Measurements from ENCODE around the gene AGMO. TPM values are rescaled to one million over a fixed set of nuclear protein-coding genes. Genes with fewer than 3 reads are reported as not detected.

AGMO gene
- polyA plus RNA-seq, 1 donor from 2014 or later, result not detected

GRCh38 chr7:15557686-15558085 lies 4.1 kb downstream of the AGMO start:
- no peak for TF ChIP-seq REST (IDR thresholded peaks at IDR 0.05; ENCODE audit: borderline replicate concordance)
- no peak for TF ChIP-seq EZH2 (IDR thresholded peaks at IDR 0.05; ENCODE audit: borderline replicate concordance, insufficient read depth, low read length, poor library complexity, severe bottlenecking)
- TF ChIP-seq MXI1 (conservative IDR thresholded peaks at IDR 0.05; ENCODE audit: poor library complexity, severe bottlenecking), result no peak
- no peak for TF ChIP-seq POLR2AphosphoS5 (IDR thresholded peaks at IDR 0.05)
- no peak for TF ChIP-seq CTCF (IDR thresholded peaks at IDR 0.05; ENCODE audit: poor library complexity, severe bottlenecking)
- TF ChIP-seq TAF1 (IDR thresholded peaks at IDR 0.05; ENCODE audit: low read depth), result no peak
- Histone ChIP-seq H3K36me3 (ENCODE audit: insufficient read depth, low read length) (no peaks in the 10 kb centered on the region), H3K9me2 (ENCODE audit: insufficient read depth, low read length) (no peaks in the 10 kb centered on the region), H3K27ac (ENCODE audit: low read length) (no peak overlapping the region), H3K79me2 (replicated peaks; ENCODE audit: insufficient read depth, low read length) (no peaks in the 10 kb centered on the region), H3K27me3 (ENCODE audit: insufficient read depth, low read depth, low read length) (no peaks in the 10 kb centered on the region), H3K4me2 (ENCODE audit: low read length) (no peak overlapping the region), H3K4me3 (ENCODE audit: low read length) (no peak overlapping the region), H4K20me1 (ENCODE audit: insufficient read depth) (no peaks in the 10 kb centered on the region), H2AFZ (ENCODE audit: low read depth, low read length) (no peak overlapping the region), H3K9ac (ENCODE audit: low read length) (no peak overlapping the region), H3K9me3 (ENCODE audit: low read length) (peaks cover under 1% of the 10 kb centered on the region), H3F3A (ENCODE audit: insufficient read depth, low read length, poor library complexity, severe bottlenecking) (no peaks in the 10 kb centered on the region)

GRCh38 chr7:15557186-15557585 lies 4.6 kb downstream of the AGMO start:
- Histone ChIP-seq H3K9me3 (ENCODE audit: low read length) (no peaks in the 10 kb centered on the region), H3K9ac (ENCODE audit: low read length) (no peak overlapping the region), H3K79me2 (replicated peaks; ENCODE audit: insufficient read depth, low read length) (no peaks in the 10 kb centered on the region), H3K9me2 (ENCODE audit: insufficient read depth, low read length) (no peaks in the 10 kb centered on the region), H3K4me2 (ENCODE audit: low read length) (no peak overlapping the region), H2AFZ (ENCODE audit: low read depth, low read length) (no peak overlapping the region), H3F3A (ENCODE audit: insufficient read depth, low read length, poor library complexity, severe bottlenecking) (no peaks in the 10 kb centered on the region), H3K36me3 (ENCODE audit: insufficient read depth, low read length) (no peaks in the 10 kb centered on the region), H4K20me1 (ENCODE audit: insufficient read depth) (no peaks in the 10 kb centered on the region), H3K27ac (ENCODE audit: low read length) (no peak overlapping the region), H3K4me3 (ENCODE audit: low read length) (no peak overlapping the region), H3K27me3 (ENCODE audit: insufficient read depth, low read depth, low read length) (no peaks in the 10 kb centered on the region)
- no peak for TF ChIP-seq REST (IDR thresholded peaks at IDR 0.05; ENCODE audit: borderline replicate concordance)
- TF ChIP-seq RAD21 (conservative IDR thresholded peaks at IDR 0.05), result no peak
- TF ChIP-seq TAF1 (IDR thresholded peaks at IDR 0.05; ENCODE audit: low read depth), result no peak
- TF ChIP-seq POLR2AphosphoS5 (IDR thresholded peaks at IDR 0.05), result no peak
- TF ChIP-seq EP300 (conservative IDR thresholded peaks at IDR 0.05; ENCODE audit: poor library complexity, severe bottlenecking), result no peak
- TF ChIP-seq SMC3 (conservative IDR thresholded peaks at IDR 0.05; ENCODE audit: poor library complexity), result no peak
- TF ChIP-seq CTCF (IDR thresholded peaks at IDR 0.05; ENCODE audit: poor library complexity, severe bottlenecking), result no peak
- TF ChIP-seq MXI1 (conservative IDR thresholded peaks at IDR 0.05; ENCODE audit: poor library complexity, severe bottlenecking), result no peak
- no peak for TF ChIP-seq EZH2 (IDR thresholded peaks at IDR 0.05; ENCODE audit: borderline replicate concordance, insufficient read depth, low read length, poor library complexity, severe bottlenecking)

Measured in neural cell (in vitro differentiated cells).